ENCODE measurements around the gene CCDC88B. TPM values are rescaled to one million over a fixed set of nuclear protein-coding genes. Genes with fewer than 3 reads are reported as not detected.

The CCDC88B gene
- total and polyA plus RNA-seq, 4 donors, result 13.6 to 56.8 (median 43.4) TPM

DNA sequence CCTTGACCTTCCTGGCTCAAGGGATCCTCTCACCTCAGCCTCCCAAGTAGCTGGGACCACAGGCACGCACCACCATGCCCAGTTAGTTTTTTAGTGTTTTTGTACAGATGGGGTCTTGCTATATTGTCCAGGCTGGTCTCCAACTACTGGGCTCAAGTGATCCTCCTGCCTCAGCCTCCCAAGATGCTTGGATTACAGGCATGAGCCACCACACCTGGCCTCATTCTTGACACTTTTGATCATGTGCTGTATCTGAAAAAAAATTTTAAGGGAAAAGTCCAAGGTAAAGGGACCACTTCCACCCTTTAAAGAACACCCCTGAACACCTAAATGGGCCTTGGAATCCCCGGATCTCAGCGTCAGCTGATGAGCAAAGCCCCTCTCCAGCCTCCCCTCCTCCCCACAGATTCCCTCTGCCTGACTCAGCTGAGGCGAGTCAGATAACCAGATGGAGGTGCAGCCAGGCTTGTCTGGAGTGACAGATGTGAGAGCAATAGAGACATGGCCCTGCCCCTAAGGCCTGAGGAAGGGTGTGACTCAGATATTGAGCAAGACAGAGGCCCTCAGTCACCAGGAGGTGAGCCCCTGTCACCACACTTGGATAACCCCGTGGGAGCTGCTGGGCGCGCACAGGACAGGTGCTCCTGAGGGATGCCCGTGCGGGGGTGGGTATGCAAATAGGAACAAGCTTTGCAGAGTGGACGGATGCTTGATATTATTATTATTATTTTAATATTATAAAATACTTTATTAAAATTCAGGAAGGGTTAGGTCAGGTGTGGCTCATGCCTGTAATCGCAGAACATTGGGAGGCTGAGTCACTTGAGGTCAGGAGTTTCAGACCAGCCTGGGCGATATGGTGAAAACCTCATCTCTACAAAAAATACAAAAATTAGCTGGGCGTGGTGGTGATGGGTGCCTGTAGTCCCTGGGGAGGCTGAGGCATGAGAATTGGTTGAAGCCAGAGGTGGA is 5.0 kb upstream of the CCDC88B start:
- no peak overlapping the region for H3K9ac ChIP-seq (ENCODE audit: insufficient read depth in 1 of 2, low read length in 2 of 2)
- DNase-seq (no peak), ATAC-seq (ENCODE audit: insufficient read depth, low FRiP score) (peak; percentile 64)
- no peaks in the 10 kb centered on the region for H3K36me3 ChIP-seq (ENCODE audit: control insufficient read depth in 4 of 4, insufficient read depth in 4 of 4, low read length in 4 of 4)
- TF ChIP-seq, protein P1, sequence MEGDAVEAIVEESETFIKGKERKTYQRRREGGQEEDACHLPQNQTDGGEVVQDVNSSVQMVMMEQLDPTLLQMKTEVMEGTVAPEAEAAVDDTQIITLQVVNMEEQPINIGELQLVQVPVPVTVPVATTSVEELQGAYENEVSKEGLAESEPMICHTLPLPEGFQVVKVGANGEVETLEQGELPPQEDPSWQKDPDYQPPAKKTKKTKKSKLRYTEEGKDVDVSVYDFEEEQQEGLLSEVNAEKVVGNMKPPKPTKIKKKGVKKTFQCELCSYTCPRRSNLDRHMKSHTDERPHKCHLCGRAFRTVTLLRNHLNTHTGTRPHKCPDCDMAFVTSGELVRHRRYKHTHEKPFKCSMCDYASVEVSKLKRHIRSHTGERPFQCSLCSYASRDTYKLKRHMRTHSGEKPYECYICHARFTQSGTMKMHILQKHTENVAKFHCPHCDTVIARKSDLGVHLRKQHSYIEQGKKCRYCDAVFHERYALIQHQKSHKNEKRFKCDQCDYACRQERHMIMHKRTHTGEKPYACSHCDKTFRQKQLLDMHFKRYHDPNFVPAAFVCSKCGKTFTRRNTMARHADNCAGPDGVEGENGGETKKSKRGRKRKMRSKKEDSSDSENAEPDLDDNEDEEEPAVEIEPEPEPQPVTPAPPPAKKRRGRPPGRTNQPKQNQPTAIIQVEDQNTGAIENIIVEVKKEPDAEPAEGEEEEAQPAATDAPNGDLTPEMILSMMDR (IDR thresholded peaks at IDR 0.05; ENCODE audit: control extremely low read depth, extremely low read depth), result no peak
- H3K9me3 ChIP-seq (ENCODE audit: control insufficient read depth in 4 of 4, insufficient read depth in 3 of 4, low read length in 3 of 4), result no peaks in the 10 kb centered on the region
- no peak overlapping the region for H3K4me3 ChIP-seq
- H3K4me1 ChIP-seq (ENCODE audit: control insufficient read depth in 5 of 5, insufficient read depth in 5 of 5, low read length in 5 of 5), result peaks cover 0 to 4% (median 0%) of the 10 kb centered on the region in 5 donors
- H3K27ac ChIP-seq (ENCODE audit: low read depth in 1 of 2, low read length in 1 of 2), result peak overlapping the region in 1 of 2 donors; percentile 70
- WGBS, 2 donors, result 51 to 55% methylated on average over 13 of the region's 13 CpGs
- H3K27me3 ChIP-seq (ENCODE audit: control insufficient read depth in 3 of 3, insufficient read depth in 3 of 3, low read length in 2 of 3), result no peaks in the 10 kb centered on the region

DNA sequence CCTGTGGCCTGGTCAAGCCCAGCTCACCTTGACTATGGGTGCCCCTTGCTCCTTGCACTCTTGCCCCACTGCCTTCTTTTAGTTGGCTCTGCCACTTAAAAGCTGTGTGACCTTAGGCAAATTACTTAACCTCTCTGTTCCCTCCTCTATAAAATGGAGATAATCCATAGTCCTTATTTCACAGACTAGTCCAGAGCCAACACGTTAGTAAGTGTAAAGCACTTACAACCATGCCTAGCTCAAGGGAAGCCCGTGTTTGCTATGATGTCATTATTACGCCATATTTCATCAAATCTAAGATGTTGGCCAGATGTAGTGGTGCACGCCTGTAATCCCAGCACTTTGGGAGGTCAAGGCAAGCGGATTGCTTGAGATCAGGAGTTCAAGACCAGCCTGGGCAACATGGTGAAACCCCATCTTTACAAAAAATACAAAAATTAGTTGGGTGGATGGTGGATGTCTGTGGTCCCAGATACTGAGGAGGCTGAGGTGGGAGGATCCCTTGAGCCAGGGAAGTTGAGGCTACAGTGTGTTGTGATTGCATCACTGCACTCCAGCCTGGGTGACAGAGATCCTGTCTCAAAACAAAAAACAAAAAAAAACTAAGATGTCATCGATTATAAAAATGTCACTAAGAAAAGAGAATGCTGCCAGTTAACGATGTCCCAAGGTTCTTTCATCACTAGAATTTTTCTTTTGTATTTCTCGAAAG is 2.3 kb upstream of the CCDC88B start:
- no peaks in the 10 kb centered on the region for H3K9me3 ChIP-seq (ENCODE audit: control insufficient read depth in 4 of 4, insufficient read depth in 3 of 4, low read length in 3 of 4)
- peaks cover 0 to 12% (median 7%) of the 10 kb centered on the region in 5 donors for H3K4me1 ChIP-seq (ENCODE audit: control insufficient read depth in 5 of 5, insufficient read depth in 5 of 5, low read length in 5 of 5)
- no peak for DNase-seq
- no peak overlapping the region for H3K4me3 ChIP-seq
- no peak for ATAC-seq (ENCODE audit: insufficient read depth, low FRiP score)
- 68 to 71% methylated on average over 8 of the region's 8 CpGs for WGBS, 2 donors
- TF ChIP-seq, protein P1 (IDR thresholded peaks at IDR 0.05; ENCODE audit: control extremely low read depth, extremely low read depth), result no peak
- H3K27ac ChIP-seq (ENCODE audit: low read depth in 1 of 2, low read length in 1 of 2), result no peak overlapping the region
- no peaks in the 10 kb centered on the region for H3K36me3 ChIP-seq (ENCODE audit: control insufficient read depth in 4 of 4, insufficient read depth in 4 of 4, low read length in 4 of 4)
- peaks cover 0 to 10% (median 0%) of the 10 kb centered on the region in 3 donors for H3K27me3 ChIP-seq (ENCODE audit: control insufficient read depth in 3 of 3, insufficient read depth in 3 of 3, low read length in 2 of 3)
- no peak overlapping the region for H3K9ac ChIP-seq (ENCODE audit: insufficient read depth in 1 of 2, low read length in 2 of 2)

DNA sequence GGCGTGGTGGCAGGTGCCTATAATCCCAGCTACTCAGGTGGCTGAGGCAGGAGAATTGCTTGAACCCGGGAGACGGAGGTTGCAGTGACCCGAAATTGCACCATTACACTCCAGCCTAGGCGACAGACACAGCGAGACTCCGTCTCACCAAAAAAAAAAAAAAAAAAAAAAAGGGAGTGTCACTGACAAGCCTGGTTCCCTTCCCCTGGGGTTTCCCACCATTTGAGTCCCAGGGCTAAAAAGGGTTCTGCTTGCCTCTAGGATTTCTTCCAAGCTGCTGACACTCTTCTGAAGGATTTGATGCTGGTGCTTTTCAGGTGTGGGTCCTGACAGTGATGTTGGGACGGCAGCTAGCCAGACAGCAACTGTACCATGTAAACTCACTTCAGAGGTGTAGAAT is 1.3 kb upstream of the CCDC88B start:
- H3K27ac ChIP-seq (ENCODE audit: low read depth in 1 of 2, low read length in 1 of 2), result peak overlapping the region in 1 of 2 donors; percentile 34
- 66 to 79% methylated on average over 8 of the region's 8 CpGs for WGBS, 2 donors
- DNase-seq, result no peak

More for the DNA sequence above, 1.3 kb upstream of the CCDC88B start:
- peaks cover 0 to 13% (median 0%) of the 10 kb centered on the region in 3 donors for H3K27me3 ChIP-seq (ENCODE audit: control insufficient read depth in 3 of 3, insufficient read depth in 3 of 3, low read length in 2 of 3)
- H3K9me3 ChIP-seq (ENCODE audit: control insufficient read depth in 4 of 4, insufficient read depth in 3 of 4, low read length in 3 of 4), result no peaks in the 10 kb centered on the region
- H3K4me3 ChIP-seq, result no peak overlapping the region
- peaks cover 0 to 14% (median 7%) of the 10 kb centered on the region in 5 donors for H3K4me1 ChIP-seq (ENCODE audit: control insufficient read depth in 5 of 5, insufficient read depth in 5 of 5, low read length in 5 of 5)
- no peak overlapping the region for H3K9ac ChIP-seq (ENCODE audit: insufficient read depth in 1 of 2, low read length in 2 of 2)
- ATAC-seq (ENCODE audit: insufficient read depth, low FRiP score), result no peak
- TF ChIP-seq, protein P1 (IDR thresholded peaks at IDR 0.05; ENCODE audit: control extremely low read depth, extremely low read depth), result no peak
- H3K36me3 ChIP-seq (ENCODE audit: control insufficient read depth in 4 of 4, insufficient read depth in 4 of 4, low read length in 4 of 4), result no peaks in the 10 kb centered on the region

Measured in lung (tissue), 12 donors.